Measurements from ENCODE around the gene CASP7.

GRCh38 chr10:113631684-113632367 is 47.9 kb upstream of the CASP7 start:
- no peak for TF ChIP-seq POLR2A (IDR thresholded peaks at IDR 0.05)
- TF ChIP-seq CTCF (IDR thresholded peaks at IDR 0.05): no peak
